GM23248 (cell line): Measurements from ENCODE around the gene LUC7L3.
"Not testable (repeated sequence)": the region's sequence is repeated elsewhere in the genome, so short reads cannot be mapped to it uniquely, and the experiment has no call there.

ENCODE experiments used
- EZH2 ChIP-seq: fragments of 200-600 bp; sonication (generic); IDR thresholded peaks from 2 replicates; pipeline ENCODE4 v1.6.1; 2018; ENCODE audit warnings: antibody characterized with exemption, mild to moderate bottlenecking; ENCODE audit not compliant: insufficient read depth, poor library complexity, severe bottlenecking
- EZH2phosphoT487 ChIP-seq: fragments of 200-600 bp; sonication (generic); IDR thresholded peaks from 2 replicates; pipeline ENCODE4 v1.6.1; 2018; ENCODE audit warnings: antibody characterized with exemption, moderate library complexity, mild to moderate bottlenecking, low read depth; ENCODE audit not compliant: insufficient read depth

DNA sequence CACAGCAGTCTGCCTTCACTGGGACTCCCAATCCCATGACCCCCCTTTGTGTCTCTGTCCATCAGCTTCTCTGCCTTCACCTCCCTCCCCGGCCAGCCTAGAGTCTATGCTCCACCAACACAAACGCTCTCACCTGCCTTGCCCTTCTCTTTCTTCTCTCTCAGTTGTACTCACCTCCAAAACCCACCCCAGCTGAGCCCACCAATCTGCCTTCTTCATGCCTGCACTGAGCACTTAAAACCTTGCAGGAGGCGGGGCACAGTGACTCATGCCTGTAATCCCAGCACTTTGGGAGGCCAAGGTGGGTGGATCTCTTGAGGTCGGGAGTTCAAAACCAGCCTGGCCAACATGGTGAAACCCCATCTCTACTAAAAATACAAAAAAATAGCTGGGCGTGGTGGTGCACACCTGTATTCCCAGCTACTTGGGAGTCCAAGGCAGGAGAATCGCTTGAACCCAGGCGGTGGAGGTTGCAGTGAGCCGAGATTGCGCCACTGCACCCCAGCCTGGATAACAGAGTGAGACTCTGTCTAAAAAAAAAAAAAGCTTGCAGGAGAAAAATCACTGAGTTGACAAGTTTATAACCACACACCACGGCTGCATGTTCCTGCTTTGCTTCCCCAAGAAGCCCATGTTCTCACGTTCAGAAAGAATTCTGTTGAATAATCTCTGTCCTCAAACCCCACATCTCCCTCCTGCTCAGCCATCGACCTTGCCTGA lies 38.7 kb upstream of the LUC7L3 start:
- TF ChIP-seq EZH2, EZH2phosphoT487: not testable (repeated sequence)
